Measurements from ENCODE around the gene NALCN. TPM values are rescaled to one million over a fixed set of nuclear protein-coding genes. Genes with fewer than 3 reads are reported as not detected.

The NALCN gene
- total RNA-seq, 1 donor from 2014 or later: 1.1 TPM

DNA sequence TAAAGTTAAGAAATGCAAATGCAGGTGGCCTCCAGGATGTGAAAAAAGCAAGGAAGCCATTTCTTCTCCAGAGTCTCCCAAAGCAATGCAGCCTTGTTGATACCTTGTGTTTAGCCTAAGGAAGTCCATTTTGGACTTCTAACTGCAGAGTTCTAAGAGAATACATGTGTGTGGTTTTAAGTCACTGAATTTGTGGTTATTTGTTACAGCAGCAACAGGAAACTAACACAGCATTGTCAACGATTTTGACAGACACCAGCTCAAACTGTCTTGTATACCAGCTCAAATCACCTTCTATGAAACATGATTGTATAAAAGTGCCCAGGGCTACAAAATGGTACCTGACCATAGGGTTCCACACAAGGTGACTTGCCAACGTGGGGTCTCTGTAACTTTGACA, 151.4 kb downstream of the NALCN start:
- DNase-seq (ENCODE audit: low read depth): no peak
- Histone ChIP-seq H3K27ac (ENCODE audit: low read depth, low read length) (no peak overlapping the region), H3K9ac (ENCODE audit: low read length) (no peak overlapping the region), H3K4me2 (ENCODE audit: low read length) (no peak overlapping the region), H2AFZ (ENCODE audit: low read depth, low read length) (no peak overlapping the region), H3K79me2 (ENCODE audit: insufficient read depth, low read length) (no peaks in the 10 kb centered on the region), H3K4me1 (ENCODE audit: insufficient read depth, low read length) (no peaks in the 10 kb centered on the region), H4K20me1 (ENCODE audit: insufficient read depth, low read length) (no peaks in the 10 kb centered on the region), H3K36me3 (ENCODE audit: insufficient read depth, low read length) (no peaks in the 10 kb centered on the region), H3K4me3 (ENCODE audit: insufficient read depth, low read depth, low read length) (no peak overlapping the region), H3K9me3 (ENCODE audit: insufficient read depth, low read depth, low read length) (no peaks in the 10 kb centered on the region), H3K27me3 (ENCODE audit: insufficient read depth, low read length) (no peaks in the 10 kb centered on the region)
- Mint-ChIP-seq H3K9me3 (ENCODE audit: unreplicated experiment) (no peaks in the 10 kb centered on the region), H3K36me3 (ENCODE audit: low read depth, unreplicated experiment) (no peaks in the 10 kb centered on the region), H3K27ac (ENCODE audit: unreplicated experiment) (no peak overlapping the region), H3K4me1 (ENCODE audit: low read depth, unreplicated experiment) (no peaks in the 10 kb centered on the region), H3K4me3 (ENCODE audit: unreplicated experiment) (no peak overlapping the region), H3K27me3 (ENCODE audit: low read depth, unreplicated experiment) (peaks cover 6% of the 10 kb centered on the region)
- no peak for TF ChIP-seq EZH2 (IDR thresholded peaks at IDR 0.05; ENCODE audit: insufficient read depth, low read length)
- TF ChIP-seq, protein P1, sequence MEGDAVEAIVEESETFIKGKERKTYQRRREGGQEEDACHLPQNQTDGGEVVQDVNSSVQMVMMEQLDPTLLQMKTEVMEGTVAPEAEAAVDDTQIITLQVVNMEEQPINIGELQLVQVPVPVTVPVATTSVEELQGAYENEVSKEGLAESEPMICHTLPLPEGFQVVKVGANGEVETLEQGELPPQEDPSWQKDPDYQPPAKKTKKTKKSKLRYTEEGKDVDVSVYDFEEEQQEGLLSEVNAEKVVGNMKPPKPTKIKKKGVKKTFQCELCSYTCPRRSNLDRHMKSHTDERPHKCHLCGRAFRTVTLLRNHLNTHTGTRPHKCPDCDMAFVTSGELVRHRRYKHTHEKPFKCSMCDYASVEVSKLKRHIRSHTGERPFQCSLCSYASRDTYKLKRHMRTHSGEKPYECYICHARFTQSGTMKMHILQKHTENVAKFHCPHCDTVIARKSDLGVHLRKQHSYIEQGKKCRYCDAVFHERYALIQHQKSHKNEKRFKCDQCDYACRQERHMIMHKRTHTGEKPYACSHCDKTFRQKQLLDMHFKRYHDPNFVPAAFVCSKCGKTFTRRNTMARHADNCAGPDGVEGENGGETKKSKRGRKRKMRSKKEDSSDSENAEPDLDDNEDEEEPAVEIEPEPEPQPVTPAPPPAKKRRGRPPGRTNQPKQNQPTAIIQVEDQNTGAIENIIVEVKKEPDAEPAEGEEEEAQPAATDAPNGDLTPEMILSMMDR (IDR thresholded peaks at IDR 0.05; ENCODE audit: insufficient read depth, low read depth, low read length): no peak
- FAIRE-seq: no peak

DNA sequence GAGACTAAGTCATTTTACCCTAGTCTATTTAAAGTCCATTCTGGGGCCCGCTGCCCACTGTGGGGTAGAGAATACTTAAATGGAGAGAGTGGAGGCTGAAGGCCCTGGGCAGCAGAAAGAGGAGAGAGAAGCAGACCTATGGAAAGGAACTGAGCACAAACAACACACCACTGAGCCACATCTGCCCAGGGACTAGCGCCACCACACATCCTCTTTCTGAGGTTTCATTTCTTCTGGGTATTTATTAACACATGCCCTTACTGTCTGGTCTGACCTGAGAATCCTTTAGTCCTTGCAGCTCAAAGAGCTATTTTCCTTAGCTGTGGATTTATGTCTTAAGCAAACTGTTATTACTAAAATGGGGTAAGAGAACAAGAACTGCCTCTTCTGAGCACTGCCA, 154.0 kb downstream of the NALCN start:
- H3K4me3 Mint-ChIP-seq (ENCODE audit: unreplicated experiment): no peak overlapping the region
- no peak for TF ChIP-seq EZH2 (IDR thresholded peaks at IDR 0.05; ENCODE audit: insufficient read depth, low read length)
- TF ChIP-seq, protein P1 (IDR thresholded peaks at IDR 0.05; ENCODE audit: insufficient read depth, low read depth, low read length): no peak
- H3K9me3 ChIP-seq (ENCODE audit: insufficient read depth, low read depth, low read length): no peaks in the 10 kb centered on the region
- H3K36me3 ChIP-seq (ENCODE audit: insufficient read depth, low read length): no peaks in the 10 kb centered on the region
- FAIRE-seq: no peak
- H2AFZ ChIP-seq (ENCODE audit: low read depth, low read length): no peak overlapping the region
- H3K4me2 ChIP-seq (ENCODE audit: low read length): no peak overlapping the region
- H3K27me3 Mint-ChIP-seq (ENCODE audit: low read depth, unreplicated experiment): peaks cover 6% of the 10 kb centered on the region
- H3K4me3 ChIP-seq (ENCODE audit: insufficient read depth, low read depth, low read length): no peak overlapping the region
- peaks cover 9% of the 10 kb centered on the region for H3K4me1 ChIP-seq (ENCODE audit: insufficient read depth, low read length)
- H3K79me2 ChIP-seq (ENCODE audit: insufficient read depth, low read length): no peaks in the 10 kb centered on the region
- H3K9me3 Mint-ChIP-seq (ENCODE audit: unreplicated experiment): no peaks in the 10 kb centered on the region
- H3K27me3 ChIP-seq (ENCODE audit: insufficient read depth, low read length): no peaks in the 10 kb centered on the region
- no peaks in the 10 kb centered on the region for H3K36me3 Mint-ChIP-seq (ENCODE audit: low read depth, unreplicated experiment)
- DNase-seq (ENCODE audit: low read depth): no peak
- H3K9ac ChIP-seq (ENCODE audit: low read length): no peak overlapping the region
- H3K4me1 Mint-ChIP-seq (ENCODE audit: low read depth, unreplicated experiment): peaks cover 7% of the 10 kb centered on the region
- H4K20me1 ChIP-seq (ENCODE audit: insufficient read depth, low read length): no peaks in the 10 kb centered on the region
- no peak overlapping the region for H3K27ac Mint-ChIP-seq (ENCODE audit: unreplicated experiment)
- no peak overlapping the region for H3K27ac ChIP-seq (ENCODE audit: low read depth, low read length)

DNA sequence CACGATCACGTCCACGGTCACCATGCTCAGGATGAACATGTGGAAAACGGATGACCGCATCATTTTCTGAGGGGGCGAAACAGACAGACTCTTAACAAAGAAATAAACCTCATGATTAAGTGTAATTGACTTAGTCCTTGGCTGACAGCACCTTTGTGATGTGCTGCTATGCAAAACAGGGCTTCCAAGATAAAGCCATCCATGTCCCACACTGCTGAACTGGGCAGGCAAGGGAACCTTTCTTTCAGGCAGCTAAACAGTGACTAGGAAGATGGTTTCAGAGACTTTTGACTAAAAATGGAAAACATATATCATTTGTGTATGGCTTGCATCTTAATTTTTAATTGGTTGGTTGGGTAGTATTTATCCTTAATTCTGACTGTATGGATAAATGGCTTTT, 157.8 kb downstream of the NALCN start:
- no peak for DNase-seq (ENCODE audit: low read depth)
- Histone ChIP-seq H4K20me1 (ENCODE audit: insufficient read depth, low read length) (no peaks in the 10 kb centered on the region), H3K4me1 (ENCODE audit: insufficient read depth, low read length) (peaks cover 9% of the 10 kb centered on the region), H3K4me3 (ENCODE audit: insufficient read depth, low read depth, low read length) (peak overlapping the region; percentile 3), H2AFZ (ENCODE audit: low read depth, low read length) (peak overlapping the region; percentile 38), H3K27ac (ENCODE audit: low read depth, low read length) (peak overlapping the region; percentile 76), H3K36me3 (ENCODE audit: insufficient read depth, low read length) (no peaks in the 10 kb centered on the region), H3K79me2 (ENCODE audit: insufficient read depth, low read length) (no peaks in the 10 kb centered on the region), H3K9me3 (ENCODE audit: insufficient read depth, low read depth, low read length) (no peaks in the 10 kb centered on the region), H3K4me2 (ENCODE audit: low read length) (peak overlapping the region; percentile 76), H3K9ac (ENCODE audit: low read length) (peak overlapping the region; percentile 6), H3K27me3 (ENCODE audit: insufficient read depth, low read length) (no peaks in the 10 kb centered on the region)
- Mint-ChIP-seq H3K4me1 (ENCODE audit: low read depth, unreplicated experiment) (peaks cover 7% of the 10 kb centered on the region), H3K36me3 (ENCODE audit: low read depth, unreplicated experiment) (no peaks in the 10 kb centered on the region), H3K27me3 (ENCODE audit: low read depth, unreplicated experiment) (peaks cover 12% of the 10 kb centered on the region), H3K4me3 (ENCODE audit: unreplicated experiment) (no peak overlapping the region), H3K27ac (ENCODE audit: unreplicated experiment) (peak overlapping the region; percentile 81), H3K9me3 (ENCODE audit: unreplicated experiment) (peaks cover 2% of the 10 kb centered on the region)
- FAIRE-seq: no peak
- TF ChIP-seq EZH2 (IDR thresholded peaks at IDR 0.05; ENCODE audit: insufficient read depth, low read length): no peak
- TF ChIP-seq, protein P1 (IDR thresholded peaks at IDR 0.05; ENCODE audit: insufficient read depth, low read depth, low read length): no peak

Data from astrocyte (in vitro differentiated cells and primary cell).